KOPT-K1 (cell line): ENCODE measurements around the gene TSHZ1.
"Not testable (repeated sequence)": the region's sequence is repeated elsewhere in the genome, so short reads cannot be mapped to it uniquely, and the experiment has no call there.

ENCODE experiments used
- H3K27ac ChIP-seq: fragments of 200-600 bp; sonication (generic); 2 replicates; pipeline ENCODE4 v1.5.1; 2016; ENCODE audit warnings: antibody characterized with exemption, mild to moderate bottlenecking, low read depth, low read length; ENCODE audit not compliant: poor library complexity, severe bottlenecking
- H3K36me3 ChIP-seq: fragments of 200-600 bp; sonication (generic); 2 replicates; pipeline ENCODE4 v1.5.1; 2017; ENCODE audit warnings: antibody characterized with exemption, mild to moderate bottlenecking, low read length, moderate library complexity; ENCODE audit not compliant: insufficient read depth
- H3K9me3 ChIP-seq: fragments of 200-600 bp; sonication (generic); 2 replicates; pipeline ENCODE4 v1.5.1; 2017; ENCODE audit warnings: antibody characterized with exemption, low read length, mild to moderate bottlenecking; ENCODE audit not compliant: insufficient read depth, poor library complexity, severe bottlenecking

Gene TSHZ1

DNA sequence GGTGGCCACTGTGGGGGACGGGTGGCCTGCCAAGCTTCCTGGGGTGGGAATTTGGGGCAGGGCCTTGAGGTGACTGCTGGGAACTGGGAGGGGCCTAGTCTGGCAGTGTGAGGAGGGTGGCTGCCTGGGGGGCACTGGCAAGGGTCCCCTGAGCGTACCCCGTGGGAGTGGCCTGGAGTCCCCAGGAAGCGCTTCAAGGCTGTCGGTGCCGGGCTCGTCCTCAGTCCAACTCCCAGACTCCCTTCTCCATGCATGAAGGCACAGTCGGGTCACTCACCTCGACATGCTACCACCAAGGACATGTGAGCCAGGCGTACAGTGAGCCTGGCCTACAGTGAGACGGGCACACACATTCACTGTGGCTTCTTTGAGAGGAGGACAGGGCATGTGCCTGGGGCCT, 111.6 kb downstream of the TSHZ1 start:
- no peaks in the 10 kb centered on the region for H3K36me3 ChIP-seq
- peaks cover 8% of the 10 kb centered on the region for H3K9me3 ChIP-seq
- no peak overlapping the region for H3K27ac ChIP-seq

DNA sequence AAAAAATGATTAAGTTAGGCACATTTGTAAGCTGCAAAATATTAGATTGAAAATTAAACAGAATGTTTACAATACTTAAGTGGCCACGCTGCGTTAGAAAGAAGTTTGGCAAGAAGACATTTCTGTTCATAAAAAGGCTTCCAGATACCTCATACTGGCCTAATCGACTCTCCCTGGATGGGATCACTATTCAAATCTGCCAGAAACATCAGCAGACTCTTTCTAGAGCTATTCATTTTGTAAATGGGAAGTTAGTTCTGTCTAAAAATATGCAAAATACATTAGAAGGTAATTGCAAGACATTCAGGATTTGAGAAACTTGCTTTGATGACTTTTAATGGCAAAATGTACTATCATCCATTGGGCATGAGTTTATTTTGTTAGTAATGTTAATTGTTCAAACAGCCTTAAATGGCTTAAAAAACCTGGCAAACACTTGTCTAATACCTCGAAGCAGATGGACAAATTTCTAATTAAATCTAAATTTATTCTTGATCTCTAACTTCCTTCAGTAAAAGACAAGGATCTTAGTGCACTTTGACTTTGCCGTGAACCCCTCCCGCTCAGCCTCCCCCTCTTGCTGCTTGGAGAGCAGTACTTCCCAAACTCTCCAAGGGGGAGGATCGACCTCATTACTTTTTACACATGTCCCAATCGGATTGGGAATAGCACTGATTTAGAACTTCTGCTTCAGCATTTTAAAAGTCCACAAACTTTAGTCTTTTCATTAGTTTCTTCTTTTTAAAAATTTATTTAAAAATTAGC, 113.4 kb downstream of the TSHZ1 start:
- Histone ChIP-seq H3K27ac (no peak overlapping the region), H3K9me3 (peaks cover 12% of the 10 kb centered on the region), H3K36me3 (no peaks in the 10 kb centered on the region)

DNA sequence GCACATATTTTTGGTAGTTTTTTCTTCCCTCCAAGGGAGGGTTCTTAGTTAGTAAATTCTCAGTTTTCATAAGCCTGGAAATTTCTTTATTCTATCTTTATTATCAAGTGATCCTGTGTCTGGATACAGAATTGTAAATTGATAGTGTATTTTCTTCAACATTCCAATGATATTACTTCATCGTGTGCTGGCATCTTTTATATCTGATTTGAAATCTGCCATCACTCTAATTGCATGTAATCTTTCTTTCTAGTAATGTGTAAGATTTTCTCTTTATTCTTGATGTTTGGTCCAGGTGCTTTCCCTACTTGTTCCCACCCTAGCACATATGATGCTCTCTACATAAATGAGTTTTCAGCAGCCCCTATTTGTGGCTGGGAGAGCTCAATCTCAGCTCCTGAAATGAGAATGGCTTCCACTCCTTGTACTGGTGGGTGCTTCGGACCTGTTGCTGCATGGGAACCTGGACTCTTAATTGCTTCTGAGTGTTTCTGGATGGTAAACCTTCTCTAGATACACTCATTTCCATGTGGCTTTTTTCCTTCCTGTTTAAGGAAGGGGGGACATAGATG, 114.2 kb downstream of the TSHZ1 start:
- Histone ChIP-seq H3K27ac (no peak overlapping the region), H3K36me3 (no peaks in the 10 kb centered on the region), H3K9me3 (peaks cover 12% of the 10 kb centered on the region)

DNA sequence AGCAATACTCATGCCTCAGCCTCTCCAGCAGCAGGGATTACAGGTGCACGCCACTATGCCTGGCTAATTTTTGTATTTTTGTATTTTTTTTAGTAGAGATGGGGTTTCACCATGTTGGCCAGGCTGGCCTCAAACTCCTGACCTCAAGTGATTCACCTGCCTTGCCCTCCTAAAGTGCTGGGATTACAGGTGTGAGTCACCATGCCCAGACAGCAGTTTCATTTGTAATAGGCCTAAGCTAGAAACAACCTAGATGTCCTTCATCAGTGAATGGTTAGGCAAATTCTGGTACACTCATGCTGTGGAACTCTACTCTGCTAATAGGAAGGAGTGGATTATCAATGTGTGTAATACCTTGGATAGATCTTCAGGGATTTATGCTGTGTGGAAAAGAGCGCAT, 119.2 kb downstream of the TSHZ1 start:
- H3K36me3 ChIP-seq, H3K27ac ChIP-seq: not testable (repeated sequence)
- peaks cover 12% of the 10 kb centered on the region for H3K9me3 ChIP-seq

DNA sequence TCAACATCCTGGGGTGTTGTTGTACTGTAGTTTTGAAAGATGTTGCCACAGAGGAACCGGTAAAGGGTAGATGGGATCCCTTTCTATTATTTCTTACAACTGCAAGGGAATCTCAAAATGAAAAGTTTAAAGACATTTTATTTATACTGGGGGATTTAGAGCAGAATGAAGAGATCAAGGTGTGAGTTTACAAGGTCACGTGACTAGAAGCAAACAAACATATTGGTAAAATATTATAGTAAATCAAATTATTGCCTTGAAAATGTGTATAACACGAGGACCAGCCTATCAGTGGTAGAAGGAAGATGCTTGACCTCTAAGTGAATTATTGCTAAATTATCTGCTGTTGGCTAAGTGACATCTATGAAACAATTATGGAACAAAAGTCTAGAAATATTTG, 119.7 kb downstream of the TSHZ1 start:
- Histone ChIP-seq H3K9me3 (peaks cover 10% of the 10 kb centered on the region), H3K27ac (no peak overlapping the region), H3K36me3 (no peaks in the 10 kb centered on the region)

DNA sequence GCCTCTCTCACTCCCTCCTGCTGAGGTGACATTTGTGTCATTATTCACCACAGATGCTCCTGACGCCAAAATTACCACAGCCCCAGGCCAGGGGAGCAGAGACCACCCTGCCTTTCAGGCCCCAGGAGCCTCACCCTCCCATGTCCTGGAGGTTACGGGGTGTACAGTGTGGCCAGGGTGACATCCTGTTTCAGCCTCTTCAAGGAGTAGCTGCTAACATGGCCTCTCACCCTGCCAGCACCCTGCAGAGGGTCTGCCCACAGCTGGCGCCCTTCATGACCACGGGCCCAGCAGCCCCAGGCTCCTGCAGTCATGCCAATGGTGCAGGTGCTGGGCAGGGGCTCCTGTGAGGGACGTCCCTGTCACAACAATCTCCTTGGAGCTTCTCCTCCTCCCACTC, 124.3 kb downstream of the TSHZ1 start:
- H3K36me3 ChIP-seq, result no peaks in the 10 kb centered on the region
- no peaks in the 10 kb centered on the region for H3K9me3 ChIP-seq
- no peak overlapping the region for H3K27ac ChIP-seq

DNA sequence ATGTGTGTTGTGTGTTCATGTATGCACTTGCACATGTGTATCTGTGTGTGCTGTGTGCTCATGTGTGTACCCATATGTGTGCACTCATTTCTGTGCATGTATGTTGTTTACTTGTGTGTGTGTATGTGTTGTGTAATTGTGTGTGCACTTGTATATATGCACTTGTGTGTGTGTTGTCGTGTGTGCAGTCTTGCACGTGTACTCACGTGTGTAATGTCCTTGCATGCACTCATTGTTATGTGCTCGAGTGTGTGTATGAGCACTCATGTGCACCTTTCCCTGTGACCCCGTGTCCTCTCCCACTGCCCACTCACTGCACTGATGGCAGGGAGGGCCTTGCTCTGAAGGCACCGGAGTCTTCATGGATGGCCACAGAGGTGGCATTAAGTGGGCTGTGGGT, 124.9 kb downstream of the TSHZ1 start:
- no peaks in the 10 kb centered on the region for H3K9me3 ChIP-seq
- H3K36me3 ChIP-seq, result no peaks in the 10 kb centered on the region
- no peak overlapping the region for H3K27ac ChIP-seq

DNA sequence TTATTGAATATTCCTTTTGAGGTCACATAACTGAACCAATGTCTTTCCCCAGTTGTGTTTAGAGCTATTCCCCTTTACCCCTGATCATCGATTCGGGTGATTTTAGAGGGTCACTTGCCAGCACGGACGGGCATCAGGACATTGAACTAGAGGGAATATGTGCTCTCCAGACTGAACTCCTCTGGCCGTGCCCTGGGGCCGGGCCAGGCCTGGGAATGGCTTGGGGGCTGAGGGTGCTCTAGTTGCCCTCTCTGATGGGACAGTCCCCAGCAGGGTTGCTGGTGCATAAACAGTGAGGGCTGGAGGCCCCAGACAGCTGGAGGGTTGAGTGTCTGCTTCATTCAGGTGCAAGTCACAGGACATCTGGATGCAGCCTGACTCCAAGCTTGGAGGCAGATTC, 126.2 kb downstream of the TSHZ1 start:
- no peak overlapping the region for H3K27ac ChIP-seq
- H3K36me3 ChIP-seq, result no peaks in the 10 kb centered on the region
- H3K9me3 ChIP-seq, result no peaks in the 10 kb centered on the region

DNA sequence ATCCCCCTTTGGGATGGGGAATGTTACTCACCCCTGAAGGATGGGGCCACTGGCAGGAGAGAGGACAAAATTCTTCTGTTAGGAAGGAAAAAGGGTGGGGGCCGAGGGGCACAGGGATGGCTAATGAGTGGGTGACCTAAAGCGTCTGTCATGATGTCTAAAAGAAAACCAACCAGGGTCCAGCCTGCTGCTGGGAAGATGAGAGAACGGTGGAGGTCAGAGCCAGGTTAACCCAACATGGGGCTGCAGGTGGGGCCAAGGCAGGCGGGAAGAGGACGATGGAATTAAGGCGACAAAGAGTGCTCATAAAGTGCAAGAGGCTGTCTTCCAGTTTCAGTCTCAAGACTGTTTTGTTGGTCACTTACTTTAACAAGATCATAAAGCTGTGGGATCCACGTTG, 126.8 kb downstream of the TSHZ1 start:
- Histone ChIP-seq H3K9me3 (no peaks in the 10 kb centered on the region), H3K27ac (no peak overlapping the region), H3K36me3 (no peaks in the 10 kb centered on the region)

DNA sequence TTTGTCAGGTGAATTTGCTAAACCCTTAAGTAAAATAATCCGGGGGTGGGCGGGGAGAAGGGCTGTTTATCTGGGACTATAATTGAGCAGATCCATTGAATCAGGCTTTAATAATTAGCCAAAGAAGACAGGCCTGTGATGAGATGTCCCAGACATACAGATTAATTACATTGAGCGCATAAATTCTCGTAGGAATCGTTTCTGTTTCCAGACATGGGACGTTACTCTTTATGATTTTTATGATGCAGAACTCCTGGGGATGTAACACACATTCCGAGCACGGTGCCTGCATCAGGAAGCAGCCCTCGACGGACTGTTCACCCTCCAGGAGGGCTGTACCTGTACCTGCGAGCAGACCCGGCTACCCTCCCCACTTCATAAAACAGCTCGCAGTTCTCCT, 128.0 kb downstream of the TSHZ1 start:
- no peak overlapping the region for H3K27ac ChIP-seq
- H3K36me3 ChIP-seq, result no peaks in the 10 kb centered on the region
- no peaks in the 10 kb centered on the region for H3K9me3 ChIP-seq
